HG03439 (cell line): ENCODE results near the gene NPTX1.

Experiments used
- ATAC-seq: cut with Tn5 transposase; IDR thresholded peaks from one replicate; pipeline ENCODE4 v1.9.1; 2021; ENCODE audit warnings: mild to moderate bottlenecking, moderate library complexity; ENCODE audit not compliant: unreplicated experiment

NPTX1 gene

GRCh38 chr17:80460429-80460834, 16.0 kb downstream of the NPTX1 start:
- ATAC-seq, result no peak

GRCh38 chr17:80459234-80459633, 17.2 kb downstream of the NPTX1 start:
- ATAC-seq, result no peak

- ATAC-seq, result no peak
Observed at GRCh38 chr17:80458016-80458415, 18.4 kb downstream of the NPTX1 start.

- ATAC-seq, result no peak
Observed at GRCh38 chr17:80457236-80457856, 19.1 kb downstream of the NPTX1 start.

- ATAC-seq, result no peak
Observed at GRCh38 chr17:80456465-80457235, 19.8 kb downstream of the NPTX1 start.

GRCh38 chr17:80455784-80456183, 20.6 kb downstream of the NPTX1 start:
- no peak for ATAC-seq

- ATAC-seq, result no peak
Observed at GRCh38 chr17:80455336-80455710, 21.1 kb downstream of the NPTX1 start.

- peak; percentile 90 for ATAC-seq
Observed at GRCh38 chr17:80454557-80455335, 21.7 kb downstream of the NPTX1 start.

GRCh38 chr17:80453998-80454556, 22.3 kb downstream of the NPTX1 start:
- ATAC-seq, result no peak

- ATAC-seq, result no peak
Observed at GRCh38 chr17:80453126-80453997, 23.0 kb downstream of the NPTX1 start.

- ATAC-seq, result no peak
Observed at GRCh38 chr17:80452173-80452915, 24.1 kb downstream of the NPTX1 start.

GRCh38 chr17:80451104-80451775, 25.2 kb downstream of the NPTX1 start:
- ATAC-seq, result no peak

GRCh38 chr17:80449930-80450576, 26.4 kb downstream of the NPTX1 start:
- ATAC-seq, result no peak

GRCh38 chr17:80449194-80449929, 27.0 kb downstream of the NPTX1 start:
- no peak for ATAC-seq

- no peak for ATAC-seq
Observed at GRCh38 chr17:80447790-80448189, 28.6 kb downstream of the NPTX1 start.

GRCh38 chr17:80446645-80447405, 29.6 kb downstream of the NPTX1 start:
- ATAC-seq, result no peak

- no peak for ATAC-seq
Observed at GRCh38 chr17:80445726-80446110, 30.7 kb downstream of the NPTX1 start.
